ENCODE measurements around the gene AHI1.
A peak's percentile ranks its signal among the peaks of the same experiment; 100 is the strongest.

The AHI1 gene

GRCh38 chr6:135291288-135292076 lies 206.1 kb downstream of the AHI1 start:
- peaks cover 45% of the 10 kb centered on the region for H3K4me1 ChIP-seq (ENCODE audit: insufficient read depth, low read length)
- peak overlapping the region; percentile 44 for H2AFZ ChIP-seq (ENCODE audit: low read depth, low read length)
- no peaks in the 10 kb centered on the region for H3K79me2 ChIP-seq (ENCODE audit: insufficient read depth, low read length)
- no peak overlapping the region for H3K4me3 ChIP-seq (ENCODE audit: low read depth in 1 of 2, low read length in 2 of 2)
- no peak overlapping the region for H3K4me2 ChIP-seq (ENCODE audit: insufficient read depth, low read length)
- TF ChIP-seq CTCF (IDR thresholded peaks at IDR 0.05; ENCODE audit: borderline replicate concordance, extremely low read depth, low read length, poor library complexity, severe bottlenecking) (no peak), EZH2 (IDR thresholded peaks at IDR 0.05; ENCODE audit: borderline replicate concordance, low read depth, low read length, severe bottlenecking) (no peak)
- no peaks in the 10 kb centered on the region for H3K27me3 ChIP-seq (ENCODE audit: insufficient read depth, low read length, poor library complexity)
- H3K27ac ChIP-seq (ENCODE audit: low read length) = peak overlapping the region; percentile 62
- DNase-seq = no peak
- no peaks in the 10 kb centered on the region for H3K36me3 ChIP-seq (ENCODE audit: insufficient read depth, low read length)
- H3K9me3 ChIP-seq (ENCODE audit: insufficient read depth, low read length, severe bottlenecking) = no peaks in the 10 kb centered on the region
- no peaks in the 10 kb centered on the region for H4K20me1 ChIP-seq (ENCODE audit: insufficient read depth, low read length)
- H3K9ac ChIP-seq (ENCODE audit: low read depth, low read length) = peak overlapping the region; percentile 5; the same call in 1 of the 2 replicates
- ATAC-seq (ENCODE audit: insufficient read depth, low read depth) = peak; percentile 60

GRCh38 chr6:135289816-135290215 lies 207.7 kb downstream of the AHI1 start:
- H4K20me1 ChIP-seq (ENCODE audit: insufficient read depth, low read length) = no peaks in the 10 kb centered on the region
- H3K27me3 ChIP-seq (ENCODE audit: insufficient read depth, low read length, poor library complexity) = no peaks in the 10 kb centered on the region
- no peak for DNase-seq
- H3K4me2 ChIP-seq (ENCODE audit: insufficient read depth, low read length) = no peak overlapping the region
- H3K9me3 ChIP-seq (ENCODE audit: insufficient read depth, low read length, severe bottlenecking) = no peaks in the 10 kb centered on the region
- peaks cover 53% of the 10 kb centered on the region for H3K4me1 ChIP-seq (ENCODE audit: insufficient read depth, low read length)
- no peaks in the 10 kb centered on the region for H3K79me2 ChIP-seq (ENCODE audit: insufficient read depth, low read length)
- H2AFZ ChIP-seq (ENCODE audit: low read depth, low read length) = no peak overlapping the region
- H3K4me3 ChIP-seq (ENCODE audit: low read depth in 1 of 2, low read length in 2 of 2) = no peak overlapping the region
- H3K9ac ChIP-seq (ENCODE audit: low read depth, low read length) = no peak overlapping the region
- no peak for ATAC-seq (ENCODE audit: insufficient read depth, low read depth)
- H3K27ac ChIP-seq (ENCODE audit: low read length) = peak overlapping the region; percentile 29; the same call in 1 of the 2 replicates
- H3K36me3 ChIP-seq (ENCODE audit: insufficient read depth, low read length) = no peaks in the 10 kb centered on the region
- TF ChIP-seq EZH2 (IDR thresholded peaks at IDR 0.05; ENCODE audit: borderline replicate concordance, low read depth, low read length, severe bottlenecking) (no peak), CTCF (IDR thresholded peaks at IDR 0.05; ENCODE audit: borderline replicate concordance, extremely low read depth, low read length, poor library complexity, severe bottlenecking) (no peak)

- Histone ChIP-seq H2AFZ (ENCODE audit: low read depth, low read length) (peak overlapping the region; percentile 68), H3K79me2 (ENCODE audit: insufficient read depth, low read length) (no peaks in the 10 kb centered on the region), H3K27ac (ENCODE audit: low read length) (peak overlapping the region; percentile 77), H4K20me1 (ENCODE audit: insufficient read depth, low read length) (no peaks in the 10 kb centered on the region), H3K36me3 (ENCODE audit: insufficient read depth, low read length) (no peaks in the 10 kb centered on the region), H3K27me3 (ENCODE audit: insufficient read depth, low read length, poor library complexity) (no peaks in the 10 kb centered on the region), H3K9ac (ENCODE audit: low read depth, low read length) (0 out of 2 replicates have a peak overlapping the region, but pooled peaks have one; percentile 6), H3K4me3 (ENCODE audit: low read depth in 1 of 2, low read length in 2 of 2) (no peak overlapping the region), H3K9me3 (ENCODE audit: insufficient read depth, low read length, severe bottlenecking) (no peaks in the 10 kb centered on the region), H3K4me2 (ENCODE audit: insufficient read depth, low read length) (0 out of 2 replicates have a peak overlapping the region, but pooled peaks have one; percentile 1), H3K4me1 (ENCODE audit: insufficient read depth, low read length) (peaks cover 67% of the 10 kb centered on the region)
- peak; percentile 26; the same call in 2 of the 3 replicates for ATAC-seq (ENCODE audit: insufficient read depth, low read depth)
- no peak for DNase-seq
- no peak for TF ChIP-seq EZH2 (IDR thresholded peaks at IDR 0.05; ENCODE audit: borderline replicate concordance, low read depth, low read length, severe bottlenecking)
- TF ChIP-seq CTCF (IDR thresholded peaks at IDR 0.05; ENCODE audit: borderline replicate concordance, extremely low read depth, low read length, poor library complexity, severe bottlenecking) = no peak
Observed at GRCh38 chr6:135286962-135287538, 210.5 kb downstream of the AHI1 start.
